Eye (tissue), 1 donor: ENCODE results near the gene ACACA.

Experiments used
- DNase-seq: peaks from one replicate; pipeline ENCODE4 v3.0.0-alpha.2; 2015

The ACACA gene

DNA sequence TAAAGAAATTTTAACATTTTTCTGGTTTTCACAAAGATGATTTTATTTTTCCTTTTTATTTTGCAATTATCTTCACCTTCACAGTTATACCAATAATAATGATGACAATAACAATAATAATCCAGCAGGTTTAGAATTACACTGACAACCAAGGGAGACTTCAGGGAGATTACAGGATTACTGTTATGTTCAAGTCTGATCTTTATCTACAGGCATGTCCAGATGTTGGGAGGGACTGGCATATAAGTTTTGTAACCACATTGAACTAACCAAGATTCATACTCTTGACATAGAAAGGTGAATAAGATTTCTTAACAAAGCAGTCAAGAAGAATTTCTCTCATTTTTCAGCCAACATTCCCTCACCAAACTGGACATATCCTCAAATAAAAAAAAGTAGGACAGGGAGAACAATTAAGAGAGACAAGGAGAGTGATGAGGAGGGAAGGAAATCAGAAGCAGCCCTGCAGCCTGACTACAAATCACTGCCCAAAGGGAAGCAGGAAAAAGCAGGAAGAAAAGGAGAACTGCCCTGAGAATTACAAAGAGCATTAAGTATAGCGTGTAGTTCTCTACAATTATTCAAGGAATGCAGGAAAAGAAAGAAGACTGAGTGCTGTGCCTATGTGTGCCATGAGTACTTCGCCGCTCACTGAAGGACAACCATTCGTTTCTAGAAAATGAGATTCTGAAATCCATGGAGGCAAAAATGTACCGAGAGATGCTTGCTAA, 186.6 kb downstream of the ACACA start:
- DNase-seq, result no peak

DNA sequence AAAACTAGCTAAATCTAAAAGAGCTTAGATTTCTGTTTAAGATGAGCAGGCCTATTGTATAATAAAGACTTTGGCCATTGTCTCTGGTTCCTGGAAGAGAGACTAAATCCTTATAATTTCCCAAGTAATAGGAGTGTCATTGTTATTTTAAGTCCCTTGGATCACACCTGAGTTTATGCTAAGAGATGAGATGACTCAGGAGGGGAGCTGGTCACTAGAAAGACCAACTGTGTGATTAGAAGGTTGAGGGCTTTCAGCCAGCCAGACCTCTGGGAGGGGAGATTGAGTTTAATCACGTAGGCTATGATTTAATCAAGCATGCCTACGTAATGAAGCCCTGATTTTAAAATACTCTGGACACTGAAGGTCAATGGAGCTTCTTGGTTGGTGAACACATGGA, 187.8 kb downstream of the ACACA start:
- no peak for DNase-seq

DNA sequence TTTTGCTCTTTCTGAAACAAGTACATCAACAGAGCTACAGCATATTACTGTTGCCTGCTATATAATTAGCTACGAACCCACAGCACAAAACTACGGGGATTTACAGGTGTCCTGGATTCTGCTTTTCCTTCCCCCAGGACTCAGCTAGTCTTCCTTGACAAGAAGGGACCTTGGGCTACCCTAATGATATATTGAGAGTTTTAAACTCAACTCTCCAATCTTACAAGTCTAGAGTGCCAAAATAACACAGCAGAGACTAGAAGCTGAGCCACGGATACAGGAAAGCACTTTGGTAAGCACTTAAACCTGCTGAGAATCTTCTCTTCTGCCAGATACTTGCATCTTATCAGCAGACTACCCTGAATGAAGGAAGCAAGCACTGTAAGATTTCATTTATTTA, 192.2 kb downstream of the ACACA start:
- DNase-seq, result no peak

DNA sequence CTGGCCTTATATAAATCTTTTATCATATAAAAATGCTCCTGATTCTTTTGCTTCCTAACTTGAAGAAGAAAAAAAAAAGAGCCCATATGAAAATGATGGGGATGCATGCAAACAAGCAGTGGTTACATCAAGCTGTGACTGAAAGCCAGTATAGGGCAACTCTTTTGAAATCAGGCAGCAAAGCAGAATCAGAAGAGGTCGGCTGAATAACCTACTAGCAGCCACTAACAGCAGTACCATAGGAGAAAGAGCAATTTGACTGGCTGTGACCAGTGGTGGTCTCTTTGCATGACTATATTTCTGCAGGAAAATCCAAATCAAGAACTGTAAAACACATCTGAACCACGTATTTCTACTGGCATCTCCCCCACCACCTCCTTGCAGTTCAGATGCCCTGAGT, 192.7 kb downstream of the ACACA start:
- DNase-seq, result no peak

DNA sequence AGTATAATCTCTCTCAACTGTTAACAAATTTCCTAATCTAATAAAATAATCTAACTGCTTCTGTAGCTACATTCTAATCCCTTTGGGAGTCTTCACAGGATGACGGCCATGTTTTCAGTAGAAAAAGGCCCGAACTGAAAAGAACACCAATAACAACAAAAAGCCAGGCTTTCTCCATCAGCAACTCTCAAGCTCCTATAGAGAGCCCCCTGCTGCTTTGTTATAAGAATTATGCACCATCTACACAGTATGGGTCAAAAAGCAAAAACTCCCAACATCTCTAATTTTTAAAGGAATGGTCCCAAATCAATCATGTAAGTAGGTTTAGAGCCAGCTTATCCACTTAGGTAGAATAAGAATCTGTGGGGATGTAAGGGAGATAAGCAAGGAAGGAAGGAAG, 194.5 kb downstream of the ACACA start:
- DNase-seq, result no peak

DNA sequence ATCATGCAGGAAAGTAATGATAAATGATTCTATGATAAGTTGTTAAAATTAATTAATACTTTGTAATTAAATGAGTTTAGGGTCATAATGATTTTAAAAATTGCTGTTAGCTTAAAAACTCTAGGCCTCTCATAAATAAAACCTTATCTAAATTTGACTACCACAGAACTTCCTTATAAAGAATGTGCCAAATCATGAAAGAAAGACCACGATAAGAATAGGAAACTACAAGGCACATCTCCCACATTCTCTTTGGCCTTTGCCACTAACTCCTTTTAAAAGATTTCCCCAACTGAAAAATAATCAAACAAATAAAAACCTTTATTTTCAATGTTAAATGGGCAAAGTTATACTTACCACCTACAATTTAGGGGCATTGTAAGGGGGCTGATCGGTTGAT, 195.5 kb downstream of the ACACA start:
- DNase-seq, result no peak

DNA sequence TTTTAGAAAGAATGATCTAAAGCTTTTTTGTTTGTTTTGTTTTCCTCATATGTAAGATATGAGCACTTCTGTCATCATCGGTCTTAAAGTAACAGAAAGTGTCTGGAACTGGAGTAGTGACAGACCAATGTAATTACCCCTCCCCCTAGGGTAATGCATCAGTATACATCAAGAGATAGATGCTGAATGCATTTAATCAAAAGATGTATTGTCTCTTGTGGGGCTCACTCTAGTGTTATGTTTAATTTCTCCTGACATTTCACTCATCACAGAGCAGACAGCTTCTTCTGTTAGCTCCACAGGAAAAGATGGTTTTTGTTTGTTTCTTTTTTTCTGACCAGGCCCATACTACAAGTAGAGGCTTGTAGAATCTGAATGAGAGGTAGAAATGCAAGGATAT, 199.5 kb downstream of the ACACA start:
- no peak for DNase-seq

DNA sequence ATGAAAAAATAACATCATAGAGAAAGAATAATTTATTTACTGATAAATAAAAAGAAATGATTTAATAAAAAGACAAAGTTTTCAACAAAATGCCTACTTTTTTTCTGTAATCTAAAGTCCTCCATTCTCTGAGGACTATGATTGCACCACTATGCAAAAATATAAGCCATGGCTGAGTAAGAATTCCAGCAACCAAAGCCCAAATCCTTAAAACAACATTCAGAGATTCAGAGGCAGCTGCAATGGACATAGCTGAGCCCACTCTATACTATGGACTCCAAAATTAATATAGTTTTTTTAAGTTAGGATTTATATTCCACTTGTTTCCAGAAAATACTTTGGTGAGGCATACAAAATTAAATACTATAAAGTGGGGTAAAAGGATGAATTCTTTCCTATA, 200.3 kb downstream of the ACACA start:
- no peak for DNase-seq

DNA sequence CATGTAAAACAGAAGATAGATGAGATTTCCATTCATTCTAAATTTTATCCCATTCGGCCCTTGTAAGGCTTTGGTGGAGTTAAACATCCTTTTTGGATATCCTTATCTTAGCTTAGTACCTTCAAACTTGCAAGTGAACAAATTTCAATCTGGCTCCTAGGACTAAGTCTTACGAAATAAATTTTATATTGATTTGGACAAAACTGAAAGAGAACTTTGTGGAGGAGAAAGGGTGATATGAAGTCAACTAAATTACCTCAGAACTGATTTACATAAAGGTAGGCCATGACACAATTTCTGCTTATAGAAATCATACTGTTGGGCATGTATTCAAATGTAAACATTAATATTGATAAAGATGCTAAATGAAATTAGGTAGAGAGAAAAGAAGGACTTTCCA, 206.1 kb downstream of the ACACA start:
- DNase-seq, result no peak

DNA sequence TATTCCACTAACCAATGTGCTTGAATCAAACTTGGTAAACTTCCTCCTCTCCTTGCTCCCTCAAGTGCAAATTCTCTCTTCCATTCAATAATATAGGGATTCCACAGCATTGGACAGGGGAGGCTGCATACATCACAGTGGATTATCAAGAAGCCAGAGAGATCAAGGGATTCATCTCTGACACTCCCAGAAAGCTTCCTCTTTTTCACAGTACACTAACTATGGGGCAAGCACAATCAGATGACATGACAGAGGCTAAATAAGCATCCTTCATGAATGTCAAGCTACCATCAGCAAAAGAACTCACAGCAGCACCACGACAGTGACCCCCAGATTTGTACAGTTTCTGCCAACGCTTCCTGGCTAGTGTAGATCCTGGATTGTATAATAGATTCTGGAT, 209.3 kb downstream of the ACACA start:
- no peak for DNase-seq

DNA sequence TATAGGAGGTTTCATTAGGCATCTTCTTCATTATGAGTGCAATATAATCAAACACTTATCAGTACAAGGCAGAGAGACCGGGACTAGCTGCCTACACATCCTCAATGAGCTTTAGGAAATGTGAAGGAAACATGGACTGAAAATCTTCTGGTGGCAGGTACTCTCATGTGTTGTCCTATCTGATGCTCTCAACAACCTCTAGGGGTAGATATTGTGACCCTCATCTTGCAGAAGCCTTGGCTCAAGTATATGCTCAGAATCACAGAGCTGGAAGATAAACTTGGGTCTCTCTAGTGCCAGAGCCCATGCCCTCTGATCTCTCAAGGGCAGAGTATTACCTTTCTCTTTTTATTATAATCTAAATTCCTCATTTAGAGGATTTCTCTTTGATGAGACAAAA, 212.4 kb downstream of the ACACA start:
- DNase-seq, result no peak

DNA sequence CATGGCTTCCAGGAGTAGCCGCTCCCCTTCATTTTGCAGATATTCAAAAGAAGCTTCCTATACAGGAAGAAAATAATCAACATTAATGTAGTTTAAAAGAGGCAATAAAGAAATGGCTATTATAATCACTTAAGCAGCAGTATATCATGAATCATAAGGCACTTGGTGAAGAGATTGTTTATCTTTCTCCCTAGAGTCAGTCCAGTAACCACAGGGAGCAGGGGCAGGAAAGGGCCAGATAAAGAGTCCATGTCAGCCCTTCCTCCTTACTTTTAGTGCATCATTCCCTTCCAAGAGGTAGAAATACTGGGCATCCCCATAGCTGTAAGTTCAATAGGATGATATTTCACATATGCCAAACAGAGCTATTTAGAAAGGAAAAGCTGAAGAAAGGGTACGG, 215.4 kb downstream of the ACACA start:
- DNase-seq, result no peak

DNA sequence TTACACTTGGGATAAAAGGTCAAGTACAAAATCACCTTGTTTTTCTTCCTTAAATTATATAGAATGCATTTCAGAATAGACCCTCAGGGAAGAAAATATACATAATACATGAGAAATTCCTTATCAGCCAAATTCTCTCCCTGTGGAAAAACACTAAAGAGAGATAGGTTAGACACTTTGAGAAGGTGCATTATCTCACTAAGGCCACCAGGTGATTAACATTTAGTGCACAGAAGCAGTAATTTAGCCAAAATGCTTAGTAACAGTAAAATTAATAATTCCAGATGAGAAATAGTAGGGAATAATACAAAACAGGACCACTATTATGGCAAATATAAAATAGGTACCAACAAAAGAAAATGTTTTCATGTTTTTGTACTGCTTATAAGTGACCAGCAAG, 216.1 kb downstream of the ACACA start:
- DNase-seq, result no peak

DNA sequence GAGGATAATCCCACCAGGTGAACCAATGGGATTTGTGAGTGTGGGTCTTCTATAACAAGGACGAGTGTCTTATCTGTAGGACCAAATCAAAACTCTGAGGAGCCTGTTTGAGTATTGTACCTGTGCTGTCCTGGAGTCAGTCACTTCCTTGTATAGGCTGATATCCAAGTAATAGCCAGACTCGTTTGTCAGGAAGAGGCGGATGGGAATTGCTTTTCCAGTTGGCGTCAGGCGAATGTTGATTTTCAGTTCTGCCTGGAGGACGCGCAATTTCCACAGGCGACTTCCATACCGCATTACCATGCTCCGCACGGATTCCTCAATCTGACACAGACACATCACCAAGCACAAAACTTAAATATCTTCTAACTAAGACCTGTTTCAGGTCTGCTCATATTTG, 218.5 kb downstream of the ACACA start:
- no peak for DNase-seq

DNA sequence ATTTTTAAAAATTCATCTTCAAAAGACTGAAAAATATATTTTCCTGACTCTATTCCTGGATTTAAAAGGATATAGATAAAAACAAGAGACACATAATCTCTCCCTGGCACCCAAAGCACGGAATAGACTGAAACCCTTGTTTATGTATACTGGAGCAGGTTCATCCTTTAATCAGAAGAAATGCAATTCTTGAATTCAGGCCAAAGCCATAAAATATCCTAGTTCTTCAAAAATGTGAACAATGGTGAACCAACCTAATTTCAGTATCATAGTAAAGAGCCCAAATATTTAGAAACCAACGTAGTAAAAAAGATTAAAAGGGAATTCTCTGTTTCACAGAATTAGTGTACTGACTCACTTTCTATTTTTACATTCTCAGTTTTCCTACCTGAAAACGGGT, 219.4 kb downstream of the ACACA start:
- DNase-seq, result no peak

DNA sequence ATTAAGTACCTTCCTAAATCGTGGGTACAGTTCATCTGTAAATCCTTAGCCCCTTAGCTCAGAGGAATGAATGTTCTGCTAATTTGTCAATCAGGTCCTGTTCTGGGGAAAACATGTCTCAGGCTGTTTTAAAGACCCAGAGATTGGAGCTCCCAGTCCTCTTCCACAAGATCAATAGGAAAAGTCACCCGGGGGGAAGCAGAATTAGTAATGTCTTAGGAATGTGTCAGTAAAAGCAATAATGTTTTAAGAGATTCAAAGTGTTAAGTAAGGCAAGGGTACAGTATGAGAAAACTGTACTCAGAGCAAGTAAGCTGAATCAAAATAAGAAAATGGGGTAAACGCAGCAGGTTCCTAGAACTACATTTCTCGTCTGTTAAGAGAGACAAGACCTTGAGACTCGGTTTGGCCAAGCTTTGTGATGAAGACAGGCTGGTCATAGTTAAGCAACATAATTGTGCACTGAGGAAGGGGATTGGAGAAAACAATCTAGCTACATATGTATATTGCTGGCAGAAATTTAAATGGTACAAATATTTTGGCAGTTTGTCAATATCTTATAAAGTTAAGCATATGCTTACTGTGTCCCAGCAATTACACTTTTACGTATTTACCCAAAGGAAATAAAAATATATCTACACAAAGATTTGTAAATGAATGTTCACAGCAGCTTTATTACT, 223.7 kb downstream of the ACACA start:
- no peak for DNase-seq

DNA sequence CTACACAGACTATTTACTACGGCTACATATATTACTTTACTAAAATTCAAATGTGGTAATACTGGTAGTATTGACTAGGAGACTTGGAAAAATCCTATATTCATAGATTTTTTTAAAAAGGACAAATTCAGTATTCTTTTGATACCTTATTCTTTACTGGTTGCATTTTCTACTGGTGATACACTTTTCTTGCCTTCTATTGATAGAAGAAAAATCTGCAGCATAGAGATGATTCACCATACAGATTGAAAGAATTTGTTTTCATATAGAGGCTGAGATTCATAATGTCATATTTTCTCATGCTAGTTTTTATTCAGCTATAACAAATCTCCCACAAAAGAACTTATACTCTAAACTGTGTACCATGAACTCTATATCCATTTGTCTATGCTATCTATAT, 226.3 kb downstream of the ACACA start:
- no peak for DNase-seq

DNA sequence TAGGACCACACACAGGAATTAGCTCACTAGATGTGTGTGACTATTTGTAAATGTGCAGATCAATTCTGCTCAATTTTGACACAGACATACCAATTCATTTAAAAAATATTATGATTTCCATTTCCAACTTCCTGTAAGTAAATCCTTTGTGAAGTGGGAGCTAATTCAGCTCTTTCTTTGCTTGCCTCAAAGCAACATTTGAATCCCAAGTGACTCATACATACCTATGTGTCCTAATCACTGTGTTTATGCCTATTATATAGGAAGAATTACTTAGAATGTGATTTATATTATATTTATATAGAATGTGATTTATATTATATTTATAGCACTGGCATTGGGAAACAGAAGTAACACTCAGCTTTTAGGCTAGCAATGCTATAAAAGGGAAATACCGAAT, 226.7 kb downstream of the ACACA start:
- DNase-seq, result no peak

DNA sequence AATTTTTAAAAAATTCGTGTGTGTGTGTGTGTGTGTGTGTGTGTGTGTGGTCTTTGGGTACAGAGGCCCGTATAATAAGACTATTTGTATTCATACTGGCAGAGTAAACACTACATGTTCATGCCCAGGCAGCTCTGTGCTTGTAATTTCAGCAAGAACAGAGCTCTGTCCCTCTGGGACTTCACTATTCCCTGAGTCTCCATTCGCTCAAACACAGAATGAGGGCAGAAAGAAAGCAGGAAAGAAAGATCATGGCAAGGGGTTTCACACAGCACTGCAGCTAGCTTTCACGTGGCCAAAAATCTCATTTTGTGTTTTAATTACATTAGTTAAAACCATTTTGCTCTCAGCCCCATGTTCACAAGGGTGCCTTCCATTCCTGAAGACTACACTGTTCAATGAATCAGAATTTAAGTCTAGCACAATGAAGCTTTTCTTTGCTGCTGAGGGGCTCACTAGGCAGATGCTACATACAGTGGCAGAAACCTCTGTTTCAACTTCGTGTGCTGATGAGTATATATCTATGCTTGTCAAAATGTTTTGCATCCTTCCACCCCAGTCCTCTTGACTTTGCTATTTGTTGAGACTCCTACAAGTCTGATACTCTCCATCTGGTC, 229.3 kb downstream of the ACACA start:
- DNase-seq, result peak; percentile 21

DNA sequence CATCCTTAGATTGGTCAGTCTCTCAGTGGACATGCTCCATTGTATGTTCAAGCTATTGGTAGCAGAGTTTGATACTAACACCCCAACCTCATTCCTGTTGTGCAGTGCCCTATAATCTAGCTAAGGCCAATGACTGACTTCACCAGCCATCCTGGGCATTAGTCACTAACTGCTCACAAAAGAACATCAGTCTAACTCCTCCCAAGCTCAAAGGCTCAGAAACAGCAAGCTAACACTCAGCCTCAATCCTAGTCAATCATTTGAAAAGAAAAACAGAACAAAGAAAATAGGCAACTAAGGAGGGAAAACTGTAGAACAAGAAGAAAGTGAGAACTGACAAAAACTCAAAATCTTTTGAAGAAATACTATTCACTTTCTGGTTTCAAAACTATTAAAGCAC, 229.9 kb downstream of the ACACA start:
- no peak for DNase-seq

DNA sequence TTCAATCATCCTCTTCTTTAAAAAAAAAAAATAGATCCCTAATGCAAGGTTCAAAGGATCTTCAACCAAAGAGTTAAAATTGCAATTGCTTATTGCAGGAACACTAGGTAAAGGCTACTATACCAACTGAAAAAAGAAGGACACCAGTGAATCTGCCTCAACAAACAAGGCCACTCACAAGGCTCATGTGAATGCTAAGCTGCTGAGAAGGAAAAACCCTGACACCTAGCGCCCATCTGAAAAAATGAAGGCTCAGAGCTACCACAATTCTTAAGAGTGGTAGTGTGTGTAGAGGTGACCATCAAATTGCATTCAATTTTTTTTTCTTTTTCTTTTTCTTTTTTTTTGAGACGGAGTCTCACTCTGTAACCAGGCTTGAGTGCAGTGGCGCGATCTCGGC, 232.4 kb downstream of the ACACA start:
- peak; percentile 73 for DNase-seq

DNA sequence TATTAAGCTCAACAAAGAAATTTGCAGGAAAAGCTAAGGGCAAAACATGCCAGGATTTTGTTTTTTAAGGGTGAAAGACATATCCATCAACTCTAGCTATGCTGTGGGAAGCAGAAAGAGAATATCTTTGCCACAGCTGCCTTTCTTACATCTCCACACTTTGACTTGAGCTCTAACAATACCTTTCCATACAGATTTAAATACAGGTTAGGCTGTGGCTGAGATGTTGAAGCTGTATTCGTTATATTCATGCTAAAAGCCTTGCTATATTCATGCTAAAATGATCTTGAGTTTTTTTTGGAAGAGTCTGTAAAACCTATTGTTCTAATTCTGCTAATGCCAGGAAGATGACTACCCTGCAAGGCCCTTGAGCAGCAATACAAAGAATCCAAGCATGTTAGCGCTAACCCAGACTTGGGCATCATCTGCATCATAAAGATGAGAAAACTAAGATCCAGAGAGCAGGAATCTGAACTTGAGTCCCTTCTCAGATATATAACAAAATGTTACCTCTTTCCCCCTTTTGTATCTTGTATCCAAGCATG, 235.7 kb downstream of the ACACA start:
- DNase-seq, result no peak

DNA sequence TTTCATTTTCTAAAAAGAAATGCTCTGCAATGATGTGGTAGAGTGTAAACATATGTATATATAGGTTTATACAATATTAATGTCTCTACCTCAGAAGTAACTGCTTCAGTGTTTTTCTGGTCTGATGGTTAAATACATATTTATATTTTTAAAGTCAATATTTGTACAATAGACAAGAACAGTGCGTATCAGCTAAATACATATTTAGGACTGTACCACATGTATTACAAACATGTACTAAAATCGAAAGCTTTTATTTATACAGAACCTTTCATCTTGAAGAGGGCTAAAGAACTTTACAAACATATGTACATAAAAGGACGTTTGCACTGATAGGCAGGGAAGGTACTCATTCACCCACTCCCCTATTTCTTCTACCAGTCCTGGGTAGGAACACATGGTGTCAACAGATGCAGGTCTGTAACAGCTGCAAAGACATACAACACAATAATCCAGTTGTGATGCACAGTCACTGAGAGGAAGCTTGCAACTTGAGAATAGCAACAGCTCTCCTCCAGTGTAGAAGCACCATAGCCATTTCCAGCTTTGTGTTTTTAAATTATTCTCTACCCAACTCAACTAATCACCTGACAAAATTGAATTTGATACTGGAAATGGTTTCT, 237.8 kb downstream of the ACACA start:
- DNase-seq, result no peak

DNA sequence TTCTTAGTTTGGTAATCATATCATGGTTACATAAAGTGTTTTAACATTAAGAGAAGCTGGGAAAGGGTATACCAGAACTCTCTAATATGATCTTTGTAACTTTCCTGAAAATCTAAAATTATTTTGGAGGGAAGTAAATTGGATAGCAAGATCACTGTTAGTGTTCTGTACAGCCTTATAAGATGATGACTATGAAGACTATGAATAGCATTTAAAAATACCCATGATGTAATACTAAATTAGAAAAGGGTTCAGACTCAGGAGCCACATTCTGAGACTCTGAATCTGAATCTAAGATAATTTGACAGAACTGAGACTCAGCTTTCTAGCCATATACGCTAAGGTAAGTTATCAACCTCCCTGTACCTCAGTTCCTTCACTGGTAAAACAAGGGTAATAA, 238.9 kb downstream of the ACACA start:
- no peak for DNase-seq
